NB4 (cell line): Measurements from ENCODE around the gene LRP1B.
A peak's percentile ranks its signal among the peaks of the same experiment; 100 is the strongest.

Experiments used
- DNase-seq: peaks from one replicate; pipeline ENCODE4 v3.0.0; 2010; ENCODE audit warnings: low read depth
- H3K4me3 ChIP-seq: one replicate; pipeline ENCODE4 v1.5.1; 2011; ENCODE audit warnings: mild to moderate bottlenecking, low read depth, low read length, moderate library complexity
- CTCF ChIP-seq: IDR thresholded peaks from one replicate; pipeline ENCODE4 v1.5.1; 2012; ENCODE audit warnings: low read depth, low read length
- MAX ChIP-seq: IDR thresholded peaks from 2 replicates; pipeline ENCODE4 v1.6.1; 2011; ENCODE audit warnings: low read depth, low read length
- MYC ChIP-seq: IDR thresholded peaks from 2 replicates; pipeline ENCODE4 v1.6.1; 2011; ENCODE audit warnings: low read depth, low read length
- POLR2A ChIP-seq: IDR thresholded peaks from 2 replicates; pipeline ENCODE4 v1.6.1; 2011; ENCODE audit warnings: mild to moderate bottlenecking; ENCODE audit not compliant: insufficient read length; ENCODE audit errors: extremely low read depth

The LRP1B gene

GRCh38 chr2:140842110-140842509 is 1288.7 kb downstream of the LRP1B start:
- TF ChIP-seq MYC = no peak
- no peak for TF ChIP-seq CTCF
- no peak for TF ChIP-seq POLR2A
- no peak for TF ChIP-seq MAX
- no peak overlapping the region for H3K4me3 ChIP-seq
- no peak for DNase-seq

DNA sequence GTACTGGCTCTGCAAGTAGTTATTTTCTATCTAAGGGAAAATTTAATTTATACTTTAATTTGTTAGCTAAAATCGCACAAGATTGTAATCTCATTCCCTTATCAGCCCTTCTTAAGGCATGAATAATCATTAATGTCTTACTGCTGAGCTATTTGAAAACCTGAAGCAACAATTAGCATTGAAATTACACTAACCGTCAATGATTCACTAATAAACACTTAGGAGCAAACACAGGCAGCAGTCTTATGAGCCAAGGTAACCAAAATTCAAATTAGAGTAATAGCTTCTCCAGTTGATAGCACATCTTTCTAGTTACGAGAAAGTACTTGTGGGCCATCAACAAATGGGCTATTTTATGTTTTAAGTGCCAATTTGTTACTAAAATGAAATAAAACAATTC is 1289.7 kb downstream of the LRP1B start:
- TF ChIP-seq CTCF = no peak
- no peak for TF ChIP-seq POLR2A
- no peak for TF ChIP-seq MAX
- TF ChIP-seq MYC = no peak
- DNase-seq = no peak
- H3K4me3 ChIP-seq = no peak overlapping the region

DNA sequence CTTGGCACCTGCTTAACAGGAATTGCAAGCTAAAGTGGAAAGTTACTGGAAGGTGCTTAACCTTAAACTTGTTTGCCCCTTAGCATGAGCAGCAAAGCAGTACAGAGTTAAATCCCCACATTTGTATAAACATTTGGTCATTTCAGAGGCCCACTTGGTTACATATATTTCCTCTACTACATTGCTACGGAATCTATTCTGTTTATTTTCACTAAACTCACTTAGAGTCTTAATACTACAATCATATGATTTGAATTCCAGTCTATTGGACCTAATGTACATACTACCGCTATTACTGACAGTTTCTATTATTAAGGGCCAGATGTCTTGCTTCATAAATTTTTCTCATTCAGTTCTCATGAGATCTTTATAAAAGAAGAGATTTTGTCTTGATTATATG is 1294.0 kb downstream of the LRP1B start:
- DNase-seq = no peak
- TF ChIP-seq MYC (no peak), POLR2A (no peak), MAX (no peak), CTCF (no peak)
- no peak overlapping the region for H3K4me3 ChIP-seq

DNA sequence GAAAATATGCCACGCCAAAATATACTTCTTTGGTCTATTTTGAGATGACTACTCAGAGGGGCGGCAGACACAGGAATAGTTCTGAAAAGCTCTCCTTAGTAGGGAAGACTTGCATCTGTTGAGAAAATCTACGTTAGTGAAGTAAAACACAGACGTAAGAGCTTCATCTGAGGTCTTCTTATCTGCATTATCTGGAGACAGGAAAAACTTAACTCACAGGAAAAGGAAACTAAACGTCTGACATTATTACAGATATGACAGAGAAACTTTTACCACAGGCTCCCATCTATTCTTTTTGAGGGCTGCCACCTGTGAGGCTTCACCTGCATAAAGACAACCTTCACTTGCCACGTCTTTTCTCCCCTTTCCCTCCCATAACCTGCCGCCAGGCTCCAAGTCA is 1295.7 kb downstream of the LRP1B start:
- no peak for TF ChIP-seq MAX
- TF ChIP-seq MYC = no peak
- no peak for TF ChIP-seq POLR2A
- TF ChIP-seq CTCF = no peak
- DNase-seq = no peak
- H3K4me3 ChIP-seq = no peak overlapping the region

DNA sequence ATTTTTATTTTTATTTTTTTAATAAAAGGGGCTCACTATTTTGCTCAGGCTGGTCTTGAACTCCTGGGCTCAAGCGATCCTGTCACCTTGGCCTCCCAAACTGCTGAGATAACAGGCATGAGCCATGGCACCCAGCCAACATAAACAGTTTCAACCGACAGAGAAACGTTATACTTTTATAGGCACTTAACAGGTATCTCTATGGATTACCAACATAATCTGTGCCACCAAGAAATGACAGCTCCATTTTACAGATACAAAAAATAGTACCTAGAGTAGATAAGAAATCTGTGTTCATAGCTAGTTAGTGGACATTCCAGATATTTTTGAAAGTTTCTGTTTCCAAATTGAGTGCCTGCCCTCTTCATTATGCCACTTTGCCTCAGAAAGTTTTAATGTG is 1316.7 kb downstream of the LRP1B start:
- TF ChIP-seq POLR2A = no peak
- TF ChIP-seq CTCF = no peak
- no peak for TF ChIP-seq MYC
- TF ChIP-seq MAX = no peak
- H3K4me3 ChIP-seq = no peak overlapping the region
- DNase-seq = no peak

- TF ChIP-seq CTCF (peak; percentile 16), MAX (no peak), MYC (no peak), POLR2A (no peak)
- DNase-seq = peak; percentile 12
- no peak overlapping the region for H3K4me3 ChIP-seq
Measured at GRCh38 chr2:140808820-140809219, 1322.0 kb downstream of the LRP1B start.
